NCI-H1436 treated with DMSO at 0.1 percent for 48 hours (cell line): Measurements from ENCODE around the gene GOLGA6L25.
"Not testable (repeated sequence)": the region's sequence is repeated elsewhere in the genome, so short reads cannot be mapped to it uniquely, and the experiment has no call there.

ENCODE experiments used
- DNase-seq: peaks from one replicate; lab custom pipeline; 2025; lab: John Stamatoyannopoulos, UW

The GOLGA6L25 gene, protein sequence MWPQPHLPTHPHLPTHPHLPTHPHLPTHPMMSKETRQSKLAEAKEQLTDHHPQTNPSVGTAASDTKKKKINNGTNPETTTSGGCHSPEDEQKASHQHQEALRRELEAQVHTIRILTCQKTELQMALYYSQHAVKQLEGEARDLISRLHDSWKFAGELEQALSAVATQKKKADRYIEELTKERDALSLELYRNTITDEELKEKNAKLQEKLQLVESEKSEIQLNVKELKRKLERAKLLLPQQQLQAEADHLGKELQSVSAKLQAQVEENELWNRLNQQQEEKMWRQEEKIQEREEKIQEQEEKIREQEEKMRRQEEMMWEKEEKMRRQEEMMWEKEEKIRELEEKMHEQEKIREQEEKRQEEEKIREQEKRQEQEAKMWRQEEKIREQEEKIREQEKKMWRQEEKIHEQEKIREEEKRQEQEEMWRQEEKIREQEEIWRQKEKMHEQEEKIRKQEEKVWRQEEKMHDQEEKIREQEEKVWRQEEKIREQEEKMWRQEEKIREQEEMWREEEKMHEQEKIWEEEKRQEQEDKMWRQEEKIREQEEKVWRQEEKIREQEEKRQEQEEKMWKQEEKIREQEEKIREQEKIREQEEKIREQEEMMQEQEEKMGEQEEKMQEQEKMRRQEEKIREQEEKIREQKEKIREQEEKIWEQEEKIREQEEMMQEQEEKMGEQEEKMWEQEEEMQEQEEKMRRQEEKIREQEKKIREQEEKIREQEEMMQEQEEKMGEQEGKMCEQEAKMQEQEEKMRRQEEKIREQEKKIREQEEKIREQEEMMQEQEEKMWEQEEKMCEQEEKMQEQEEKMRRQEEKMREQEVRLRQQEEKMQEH

DNA sequence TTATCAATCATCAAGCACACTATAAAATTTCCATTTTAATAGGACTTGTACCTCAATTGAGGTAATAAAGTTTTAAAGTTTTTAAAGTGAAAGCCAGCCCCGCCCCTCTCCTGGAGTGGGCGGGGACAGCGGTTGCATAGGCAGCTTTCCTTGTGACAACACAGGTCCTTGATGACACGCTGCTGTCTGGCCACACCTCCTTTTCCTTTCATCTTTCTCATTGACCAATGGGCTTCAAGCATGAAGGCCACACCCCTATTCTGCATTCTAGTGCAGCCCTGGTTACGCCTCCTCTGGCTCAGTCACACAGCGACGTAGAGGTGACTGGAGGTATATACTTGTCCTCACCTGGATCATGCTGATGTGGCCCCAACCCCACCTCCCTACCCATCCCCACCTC lies at the start of gene GOLGA6L25:
Gene GOLGA6L25 (plus strand): TSS at position 301 of the 400 bp plus-strand sequence. CDS start 61 bp downstream, at position 362.
- not testable (repeated sequence) for DNase-seq

DNA sequence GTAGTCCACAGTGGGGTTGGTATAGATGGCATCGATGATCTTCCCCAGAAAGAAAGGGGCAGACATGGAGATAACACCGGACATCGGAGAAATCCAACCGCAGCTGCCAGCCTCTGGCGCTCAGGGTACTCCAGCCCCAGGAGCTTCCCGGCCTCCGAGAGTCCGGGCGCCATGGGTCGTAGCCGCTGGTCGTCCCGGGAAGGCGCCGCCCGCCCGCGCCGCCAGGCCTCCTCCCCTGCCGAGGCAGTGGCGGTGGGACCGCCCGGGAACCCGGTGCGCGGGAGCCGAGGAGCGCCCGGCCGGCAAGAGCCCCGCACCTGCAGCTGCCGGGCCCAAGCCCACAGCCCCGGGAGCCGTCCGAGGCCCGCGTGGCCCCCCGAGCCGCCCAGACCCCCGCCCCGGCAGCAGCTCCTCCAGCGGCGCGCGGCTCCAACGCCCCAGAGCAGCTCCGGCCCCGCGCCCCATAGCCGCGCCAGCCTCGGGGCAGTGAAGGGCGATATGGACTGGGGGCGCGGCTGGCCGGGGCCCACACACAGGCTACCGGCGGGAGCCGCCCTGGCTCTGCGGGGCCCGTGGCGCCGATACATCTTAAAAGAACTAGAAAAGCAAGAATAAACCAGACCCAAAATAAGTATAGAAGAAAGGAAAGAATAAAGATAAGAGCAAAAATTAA lies 45.0 kb upstream of the GOLGA6L25 start:
- not testable (repeated sequence) for DNase-seq

DNA sequence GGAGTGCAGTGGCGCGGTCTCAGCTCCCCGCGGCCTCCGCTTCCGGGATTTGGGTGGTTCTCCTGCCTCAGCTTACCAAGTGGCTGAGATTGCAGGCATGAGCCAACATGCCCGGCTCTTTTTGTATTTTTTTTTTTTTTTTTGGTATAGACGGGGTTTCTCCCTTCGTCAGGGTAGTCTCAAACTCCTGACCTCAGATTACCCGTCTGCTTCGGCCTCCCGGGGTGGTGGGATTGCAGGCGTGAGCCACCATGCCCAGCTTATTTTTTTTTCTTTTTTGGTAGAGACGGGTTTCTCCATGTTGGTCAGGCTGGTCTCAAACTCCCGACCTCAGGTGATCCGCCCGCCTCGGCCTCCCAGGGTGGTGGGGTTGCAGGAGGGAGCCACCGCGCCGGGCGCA lies 39.2 kb upstream of the GOLGA6L25 start:
- DNase-seq = not testable (repeated sequence)

DNA sequence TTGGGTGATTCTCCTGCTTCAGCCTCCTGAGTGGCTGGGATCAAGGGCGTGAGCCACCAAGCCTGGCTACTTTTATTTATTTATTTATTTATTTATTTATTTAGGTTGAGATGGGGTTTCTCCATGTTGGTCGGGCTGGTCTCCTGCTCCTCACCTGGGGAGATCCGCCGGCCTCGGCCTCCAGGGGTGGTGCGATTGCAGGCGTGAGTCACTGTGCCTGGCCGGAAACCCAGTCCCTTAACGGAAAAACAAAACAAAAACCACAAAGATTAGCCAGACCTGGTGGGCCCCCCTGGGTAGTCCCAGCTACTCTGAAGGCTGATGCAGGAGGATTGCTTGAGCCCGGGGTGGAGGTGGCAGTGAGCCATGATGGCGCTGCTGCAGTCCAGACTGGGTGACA lies 38.2 kb upstream of the GOLGA6L25 start:
- DNase-seq = not testable (repeated sequence)

DNA sequence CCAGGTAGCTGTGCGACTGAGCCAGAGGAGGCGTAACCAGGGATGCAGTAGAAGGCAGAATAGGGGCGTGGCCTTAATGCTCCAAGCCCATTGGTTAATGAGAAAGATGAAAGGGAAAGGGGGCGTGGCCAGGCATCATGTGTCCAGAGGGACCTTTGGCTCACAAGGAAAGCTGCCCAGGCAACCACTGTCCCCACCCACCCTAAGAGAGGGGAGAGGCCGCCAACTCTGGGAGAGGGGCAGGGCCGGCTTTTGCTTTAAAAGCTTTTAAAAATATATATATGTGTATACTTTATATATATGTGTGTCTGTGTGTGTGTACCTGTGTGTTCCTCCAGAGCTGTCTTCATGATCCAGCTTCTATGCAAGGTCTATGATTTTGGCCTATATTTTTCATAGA lies 20.4 kb upstream of the GOLGA6L25 start, which contains the start of gene GOLGA8G:
Gene GOLGA8G (minus strand): TSS at position 18 of the 400 bp plus-strand sequence. CDS start 62 bp downstream, outside the sequence.
- not testable (repeated sequence) for DNase-seq

DNA sequence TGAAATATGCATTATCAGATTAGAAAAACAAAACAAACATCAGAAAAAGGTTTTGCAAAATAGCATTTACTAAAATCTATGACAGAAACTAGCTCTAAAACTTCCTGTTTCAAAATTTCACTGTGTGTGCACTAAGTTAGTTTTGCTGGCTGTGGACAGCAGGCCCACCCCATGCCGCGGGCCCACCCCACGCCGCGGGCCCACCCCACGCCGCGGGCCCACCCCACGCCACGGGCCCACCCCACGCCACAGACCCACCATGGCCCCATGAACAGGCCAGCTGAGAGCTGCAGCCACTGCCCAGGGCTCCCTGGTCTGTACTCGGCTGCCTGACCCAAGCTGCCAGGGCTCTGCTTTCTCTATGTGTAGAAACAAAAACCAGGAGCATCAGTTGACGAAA lies 20.0 kb downstream of the GOLGA6L25 start:
- DNase-seq = not testable (repeated sequence)

DNA sequence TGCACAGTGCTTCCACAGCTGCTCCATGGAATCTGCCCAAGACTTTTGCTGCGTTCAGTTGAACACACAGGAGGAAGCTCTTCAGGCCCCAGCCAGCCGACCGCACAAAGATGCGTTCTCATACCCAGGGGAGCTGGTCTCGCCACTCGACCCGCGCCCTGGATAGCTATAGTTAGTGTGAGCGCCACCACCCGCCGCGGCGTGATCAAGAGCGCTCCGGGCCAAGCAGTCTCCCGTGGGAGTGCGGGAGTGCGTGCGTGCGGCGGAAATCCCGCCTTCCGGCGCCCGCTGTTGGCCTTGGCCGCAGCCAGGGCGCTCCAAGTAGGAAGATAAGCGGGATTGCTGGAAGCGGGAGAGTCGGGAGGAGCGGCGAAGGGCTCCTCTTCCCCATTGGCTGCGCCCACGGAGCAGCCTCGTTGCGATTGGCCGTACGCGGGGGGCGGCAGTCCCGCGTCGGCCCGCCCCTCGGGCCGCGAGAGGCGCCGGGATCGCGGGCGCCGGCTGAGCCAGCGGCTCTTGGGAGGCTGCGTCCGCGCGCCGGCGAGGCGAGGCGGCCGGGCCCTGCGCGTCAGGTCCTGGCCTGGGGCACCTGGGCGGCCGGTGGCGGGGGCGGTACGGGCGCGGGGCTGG lies 35.7 kb downstream of the GOLGA6L25 start:
- not testable (repeated sequence) for DNase-seq

DNA sequence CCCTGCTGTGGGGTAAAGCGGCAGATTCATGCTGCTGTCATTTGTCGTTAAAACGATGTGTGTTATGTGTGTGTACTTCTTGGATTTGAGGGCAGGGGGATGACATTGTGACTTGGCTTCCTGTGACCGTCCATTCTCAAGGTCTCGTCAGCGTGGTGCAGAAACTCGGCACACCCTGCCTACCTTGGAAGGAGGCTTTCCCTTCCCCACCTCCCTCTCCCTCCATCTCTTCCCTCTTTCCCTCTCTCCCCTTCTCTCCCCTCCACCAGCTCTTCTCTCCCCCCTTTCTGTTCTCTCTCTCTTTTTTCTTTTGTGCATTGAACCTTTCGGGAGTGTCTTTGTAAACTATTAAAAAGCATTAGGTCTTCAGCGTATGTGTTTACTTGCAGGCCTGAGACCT lies 36.4 kb downstream of the GOLGA6L25 start:
- not testable (repeated sequence) for DNase-seq

DNA sequence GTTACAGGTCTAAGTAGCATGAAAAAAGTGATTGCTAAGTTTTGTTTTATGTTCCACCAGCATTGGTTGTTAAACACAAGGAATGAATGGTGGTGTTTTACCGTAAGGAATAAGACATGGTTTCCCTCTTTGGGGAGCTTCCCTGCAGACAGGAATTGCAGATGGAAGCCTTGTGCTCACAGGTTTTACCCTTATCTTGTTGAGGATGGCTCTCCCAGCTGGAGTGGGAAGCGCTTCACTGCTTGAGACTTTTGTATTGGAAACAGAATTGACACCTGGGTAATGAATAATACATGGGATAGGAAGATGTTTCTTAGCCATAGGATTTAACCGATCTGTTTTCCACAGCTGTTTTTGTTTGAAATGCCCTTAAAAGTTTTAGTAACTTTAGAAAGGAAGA lies 39.0 kb downstream of the GOLGA6L25 start:
- not testable (repeated sequence) for DNase-seq

DNA sequence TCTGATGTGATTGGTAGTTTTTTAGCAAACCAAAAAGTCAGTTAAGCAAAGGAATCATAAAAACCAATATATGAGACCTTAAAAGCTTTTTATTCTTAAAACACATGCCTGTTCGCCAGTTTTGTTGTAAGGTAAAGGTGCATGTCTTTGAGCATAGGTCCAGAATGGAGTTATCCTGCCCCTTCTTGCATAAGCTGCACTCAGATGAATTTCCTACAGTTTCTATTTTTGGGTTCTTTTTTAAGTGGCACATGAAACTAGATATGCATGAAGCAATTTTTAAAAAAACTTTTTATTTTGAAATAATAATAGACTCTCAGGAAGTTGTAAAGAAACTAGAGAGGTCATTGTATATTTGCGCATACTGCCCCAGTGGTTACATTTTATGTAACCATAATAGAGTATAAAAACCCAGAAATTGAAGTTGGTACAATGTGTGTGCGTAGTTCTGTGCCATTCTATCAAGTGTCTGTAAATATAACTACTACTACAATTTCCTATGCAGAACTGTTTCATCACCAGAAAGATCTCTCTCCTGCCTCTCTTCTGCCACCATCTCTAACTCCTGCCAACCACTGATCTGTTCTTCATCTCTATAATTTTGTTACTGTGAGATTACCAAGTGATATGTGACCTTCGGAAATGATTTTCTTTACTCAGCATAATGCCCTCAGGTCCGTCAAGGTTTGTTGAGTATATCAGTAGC lies 40.2 kb downstream of the GOLGA6L25 start:
- not testable (repeated sequence) for DNase-seq

DNA sequence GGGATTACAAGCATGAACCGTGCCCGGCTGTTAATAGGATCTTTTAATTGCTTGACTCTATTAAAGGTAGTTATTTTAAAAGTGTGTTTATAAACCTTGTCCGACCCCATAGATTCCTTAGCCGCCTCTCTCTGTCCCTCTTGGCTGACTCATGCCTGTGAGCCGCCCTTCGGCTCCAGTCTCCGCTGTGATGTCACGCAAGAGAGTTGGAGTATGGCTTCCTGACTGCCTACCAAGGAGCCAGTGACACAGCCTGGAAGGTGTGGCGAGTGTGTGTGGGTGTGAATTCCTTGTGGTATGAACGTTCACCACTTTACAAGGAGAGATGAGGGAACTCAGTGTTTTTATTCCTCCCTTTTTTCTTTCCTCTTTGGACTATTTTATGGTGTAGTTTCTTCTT lies 44.1 kb downstream of the GOLGA6L25 start:
- not testable (repeated sequence) for DNase-seq

DNA sequence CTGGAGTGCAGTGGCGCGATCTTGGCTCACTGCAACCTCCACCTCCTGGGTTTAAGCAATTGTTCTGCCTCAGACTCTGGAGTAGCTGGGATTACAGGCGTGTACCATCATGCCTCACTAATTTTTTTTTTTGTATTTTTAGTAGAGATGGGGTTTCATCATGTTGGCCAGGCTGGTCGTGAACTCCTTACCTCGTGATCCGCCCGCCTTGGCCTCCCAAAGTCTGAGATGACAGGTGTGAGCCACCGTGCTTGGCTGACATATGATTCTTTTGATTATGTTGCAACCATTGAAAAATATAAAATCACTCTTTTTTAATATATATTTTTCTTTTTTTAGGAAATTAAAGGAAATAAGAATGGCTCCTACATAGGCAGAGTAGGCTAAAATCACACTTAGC lies 44.8 kb downstream of the GOLGA6L25 start:
- DNase-seq = not testable (repeated sequence)

DNA sequence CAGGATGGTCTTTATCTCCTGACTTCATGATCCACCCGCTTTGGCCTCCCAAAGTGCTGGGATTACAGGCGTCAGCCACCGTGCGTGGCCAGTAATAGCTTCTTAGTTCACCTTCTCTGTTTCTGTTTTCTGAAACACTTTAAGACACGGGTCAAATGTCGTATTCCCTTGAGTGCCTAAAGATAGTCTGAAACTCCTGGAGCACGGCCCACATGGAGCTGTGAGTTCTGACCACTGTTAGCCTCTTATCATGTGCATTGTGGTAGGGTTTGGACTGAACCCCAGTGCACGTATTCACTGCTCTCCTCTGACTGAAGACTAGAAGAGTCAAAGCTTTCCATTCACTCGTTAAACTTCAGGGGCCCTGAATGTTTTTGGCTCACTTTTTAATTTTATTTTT lies 48.8 kb downstream of the GOLGA6L25 start:
- DNase-seq = not testable (repeated sequence)
